ENCODE data around the gene SPTBN5. TPM values are rescaled to one million over a fixed set of nuclear protein-coding genes. Genes with fewer than 3 reads are reported as not detected.

Gene SPTBN5
- total RNA-seq, 1 experiment from 2014 or later, result 0.84 TPM

DNA sequence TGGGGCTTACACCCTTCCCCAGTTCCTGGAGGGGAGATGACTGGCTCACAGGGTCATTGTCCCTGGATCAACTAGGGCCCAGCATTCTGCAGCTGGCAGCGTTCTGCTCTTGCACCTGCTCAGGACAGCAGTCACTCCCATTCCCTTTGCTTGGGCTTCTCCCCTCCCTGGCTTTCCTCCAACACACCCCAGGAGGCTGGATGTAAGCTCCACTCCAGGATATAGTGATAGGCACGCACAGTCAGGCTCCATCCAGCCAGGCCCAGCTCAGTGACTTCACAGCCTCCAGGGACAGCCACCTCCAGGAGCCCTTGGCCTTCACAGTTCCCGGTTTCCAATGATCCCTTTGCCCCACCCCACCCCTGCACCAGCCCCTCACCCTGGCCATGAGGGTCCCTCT, 1.9 kb downstream of the SPTBN5 start:
- H3K79me2 ChIP-seq (ENCODE audit: low read length), result no peaks in the 10 kb centered on the region
- no peaks in the 10 kb centered on the region for H3K9me3 ChIP-seq (ENCODE audit: low read length)
- ChIA-PET CTCF (no interaction called here), POLR2A (ENCODE audit: unreplicated experiment) (no interaction called here)
- no peaks in the 10 kb centered on the region for H3K9me2 ChIP-seq (replicated peaks; ENCODE audit: low read length)
- TF ChIP-seq EZH2phosphoT487 (IDR thresholded peaks at IDR 0.05; ENCODE audit: borderline replicate concordance, low read length) (no peak), CTCF (conservative IDR thresholded peaks at IDR 0.05; ENCODE audit: low read depth, low read length) (no peak), EZH2 (IDR thresholded peaks at IDR 0.05; ENCODE audit: low read length, unreplicated experiment) (no peak)
- no peak overlapping the region for H2AFZ ChIP-seq (ENCODE audit: low read length)
- ATAC-seq (no peak), DNase-seq (no peak)
- no peak overlapping the region for H3K27ac ChIP-seq (ENCODE audit: low read length)
- H3K27me3 ChIP-seq (ENCODE audit: low read length), result no peaks in the 10 kb centered on the region
- no peak overlapping the region for H3K4me3 ChIP-seq (ENCODE audit: low read length)
- intact Hi-C loops (cut with micrococcal nuclease), result no loop called here
- H3K36me3 ChIP-seq (ENCODE audit: low read depth, low read length), result no peaks in the 10 kb centered on the region; the same call in 1 of the 2 replicates
- H3K9ac ChIP-seq (ENCODE audit: low read length), result no peak overlapping the region
- no TSS peak for BruUV-seq (replicated peaks)
- no peaks in the 10 kb centered on the region for H3F3A ChIP-seq (ENCODE audit: low read length, unreplicated experiment)
- H3K4me2 ChIP-seq (ENCODE audit: low read length), result no peak overlapping the region
- H3K4me1 ChIP-seq (ENCODE audit: insufficient read depth, low read length), result peaks cover 20% of the 10 kb centered on the region
- H4K20me1 ChIP-seq (ENCODE audit: low read length), result no peaks in the 10 kb centered on the region

GRCh38 chr15:41891226-41891625, 2.6 kb downstream of the SPTBN5 start:
- CTCF ChIA-PET, result no interaction called here
- no peaks in the 10 kb centered on the region for H4K20me1 ChIP-seq (ENCODE audit: low read length)
- ATAC-seq, result no peak
- no peaks in the 10 kb centered on the region for H3K9me2 ChIP-seq (replicated peaks; ENCODE audit: low read length)
- H3K4me1 ChIP-seq (ENCODE audit: insufficient read depth, low read length), result peaks cover 20% of the 10 kb centered on the region
- no peak overlapping the region for H3K27ac ChIP-seq (ENCODE audit: low read length)
- H2AFZ ChIP-seq (ENCODE audit: low read length), result no peak overlapping the region
- DNase-seq, result no peak
- H3F3A ChIP-seq (ENCODE audit: low read length, unreplicated experiment), result no peaks in the 10 kb centered on the region
- TF ChIP-seq EZH2 (IDR thresholded peaks at IDR 0.05; ENCODE audit: low read length, unreplicated experiment) (no peak), EZH2phosphoT487 (IDR thresholded peaks at IDR 0.05; ENCODE audit: borderline replicate concordance, low read length) (no peak), CTCF (conservative IDR thresholded peaks at IDR 0.05; ENCODE audit: low read depth, low read length) (no peak)
- H3K9ac ChIP-seq (ENCODE audit: low read length), result no peak overlapping the region
- H3K27me3 ChIP-seq (ENCODE audit: low read length), result no peaks in the 10 kb centered on the region
- no peak overlapping the region for H3K4me3 ChIP-seq (ENCODE audit: low read length)
- H3K4me2 ChIP-seq (ENCODE audit: low read length), result no peak overlapping the region
- intact Hi-C loops (cut with micrococcal nuclease), result no loop called here
- H3K36me3 ChIP-seq (ENCODE audit: low read depth, low read length), result no peaks in the 10 kb centered on the region; the same call in 1 of the 2 replicates
- H3K9me3 ChIP-seq (ENCODE audit: low read length), result no peaks in the 10 kb centered on the region
- BruUV-seq (replicated peaks), result no TSS peak
- H3K79me2 ChIP-seq (ENCODE audit: low read length), result no peaks in the 10 kb centered on the region
- POLR2A ChIA-PET (ENCODE audit: unreplicated experiment), result no interaction called here

DNA sequence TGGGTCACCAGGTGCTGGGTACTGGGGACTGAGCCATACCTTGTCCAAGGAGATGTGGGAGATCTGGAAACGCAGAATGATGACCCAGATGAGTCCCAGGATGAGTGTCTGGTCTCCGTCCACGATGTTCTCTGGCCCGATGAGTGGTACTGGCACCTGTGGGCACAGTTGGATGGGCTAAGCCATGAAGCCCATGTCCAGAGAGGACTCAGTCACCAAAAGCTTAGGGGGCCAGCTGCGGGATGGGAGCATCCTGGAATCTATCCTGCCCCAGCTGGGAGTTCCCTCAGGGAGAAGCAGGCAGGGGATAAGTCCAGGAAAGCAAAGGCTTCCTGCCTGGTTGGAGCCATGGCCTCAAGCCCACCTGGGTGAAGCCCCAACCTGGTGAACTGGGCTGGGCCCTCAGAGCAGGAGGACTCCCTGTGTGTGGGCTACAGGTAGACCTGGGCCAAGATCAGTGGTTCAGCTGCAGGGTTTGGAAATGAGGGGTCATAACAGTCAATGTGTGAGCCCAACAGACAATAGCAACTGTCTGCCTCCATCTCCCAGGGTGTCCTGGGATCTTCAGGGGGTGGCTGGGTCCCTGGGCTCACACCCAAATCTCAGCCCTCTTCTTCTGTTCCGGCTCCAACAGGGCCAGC, 3.7 kb downstream of the SPTBN5 start:
- H3K79me2 ChIP-seq (ENCODE audit: low read length), result no peaks in the 10 kb centered on the region
- no peaks in the 10 kb centered on the region for H4K20me1 ChIP-seq (ENCODE audit: low read length)
- no peak overlapping the region for H2AFZ ChIP-seq (ENCODE audit: low read length)
- no peak overlapping the region for H3K9ac ChIP-seq (ENCODE audit: low read length)
- H3K27me3 ChIP-seq (ENCODE audit: low read length), result no peaks in the 10 kb centered on the region
- no TSS peak for BruUV-seq (replicated peaks)
- TF ChIP-seq EZH2phosphoT487 (IDR thresholded peaks at IDR 0.05; ENCODE audit: borderline replicate concordance, low read length), result no peak
- TF ChIP-seq CTCF (conservative IDR thresholded peaks at IDR 0.05; ENCODE audit: low read depth, low read length), result no peak
- TF ChIP-seq EZH2 (IDR thresholded peaks at IDR 0.05; ENCODE audit: low read length, unreplicated experiment), result no peak
- no peak overlapping the region for H3K4me2 ChIP-seq (ENCODE audit: low read length)
- intact Hi-C loops (cut with micrococcal nuclease), result no loop called here
- no peaks in the 10 kb centered on the region for H3F3A ChIP-seq (ENCODE audit: low read length, unreplicated experiment)
- peaks cover 17% of the 10 kb centered on the region for H3K4me1 ChIP-seq (ENCODE audit: insufficient read depth, low read length)
- CTCF ChIA-PET, result interaction anchor here (0.6 kb wide), 1 partner anchor 39 kb away, joined by 4 read pairs; no protein-coding TSS in a partner anchor
- POLR2A ChIA-PET (ENCODE audit: unreplicated experiment), result no interaction called here
- no peaks in the 10 kb centered on the region for H3K9me2 ChIP-seq (replicated peaks; ENCODE audit: low read length)
- H3K9me3 ChIP-seq (ENCODE audit: low read length), result no peaks in the 10 kb centered on the region
- no peaks in the 10 kb centered on the region for H3K36me3 ChIP-seq (ENCODE audit: low read depth, low read length)
- ATAC-seq (no peak), DNase-seq (no peak)
- H3K4me3 ChIP-seq (ENCODE audit: low read length), result no peak overlapping the region
- H3K27ac ChIP-seq (ENCODE audit: low read length), result no peak overlapping the region

Measured in PC-3 (cell line).